ENCODE measurements around the gene CKM. TPM values are rescaled to one million over a fixed set of nuclear protein-coding genes. Genes with fewer than 3 reads are reported as not detected.

Gene CKM
- total and polyA plus RNA-seq, 8 donors = 4.1 to 58.5 (median 10.9) TPM; not detected in 2

DNA sequence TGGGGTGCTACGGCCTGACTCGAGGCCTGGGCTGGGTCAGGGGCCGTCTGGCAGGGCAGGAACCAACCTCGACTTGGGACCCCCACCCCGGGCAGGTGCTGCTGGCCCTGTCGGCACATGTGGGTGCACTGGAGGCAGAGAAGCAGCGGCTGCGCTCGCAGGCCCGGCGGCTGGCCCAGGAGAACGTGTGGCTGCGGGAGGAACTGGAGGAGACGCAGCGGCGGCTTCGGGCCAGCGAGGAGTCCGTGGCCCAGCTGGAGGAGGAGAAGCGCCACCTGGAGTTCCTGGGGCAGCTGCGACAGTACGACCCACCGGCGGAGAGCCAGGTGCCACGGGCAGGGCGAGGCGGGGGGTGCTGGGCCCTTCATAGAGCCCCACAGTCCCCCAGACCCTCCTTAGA is 23.8 kb upstream of the CKM start:
- H3K27me3 ChIP-seq = peaks cover 0 to 60% (median 29%) of the 10 kb centered on the region in 3 donors
- no peaks in the 10 kb centered on the region for H3K9me3 ChIP-seq
- H3K27ac ChIP-seq = no peak overlapping the region
- peak; percentile 43 to 48 for DNase-seq
- H3K4me1 ChIP-seq = peaks cover 0 to 6% (median 2%) of the 10 kb centered on the region in 4 donors
- TF ChIP-seq POLR2AphosphoS5 (IDR thresholded peaks at IDR 0.05) (no peak), POLR2A (IDR thresholded peaks at IDR 0.05) (no peak), EP300 (IDR thresholded peaks at IDR 0.05) (no peak)
- TF ChIP-seq, protein P1, sequence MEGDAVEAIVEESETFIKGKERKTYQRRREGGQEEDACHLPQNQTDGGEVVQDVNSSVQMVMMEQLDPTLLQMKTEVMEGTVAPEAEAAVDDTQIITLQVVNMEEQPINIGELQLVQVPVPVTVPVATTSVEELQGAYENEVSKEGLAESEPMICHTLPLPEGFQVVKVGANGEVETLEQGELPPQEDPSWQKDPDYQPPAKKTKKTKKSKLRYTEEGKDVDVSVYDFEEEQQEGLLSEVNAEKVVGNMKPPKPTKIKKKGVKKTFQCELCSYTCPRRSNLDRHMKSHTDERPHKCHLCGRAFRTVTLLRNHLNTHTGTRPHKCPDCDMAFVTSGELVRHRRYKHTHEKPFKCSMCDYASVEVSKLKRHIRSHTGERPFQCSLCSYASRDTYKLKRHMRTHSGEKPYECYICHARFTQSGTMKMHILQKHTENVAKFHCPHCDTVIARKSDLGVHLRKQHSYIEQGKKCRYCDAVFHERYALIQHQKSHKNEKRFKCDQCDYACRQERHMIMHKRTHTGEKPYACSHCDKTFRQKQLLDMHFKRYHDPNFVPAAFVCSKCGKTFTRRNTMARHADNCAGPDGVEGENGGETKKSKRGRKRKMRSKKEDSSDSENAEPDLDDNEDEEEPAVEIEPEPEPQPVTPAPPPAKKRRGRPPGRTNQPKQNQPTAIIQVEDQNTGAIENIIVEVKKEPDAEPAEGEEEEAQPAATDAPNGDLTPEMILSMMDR (IDR thresholded peaks at IDR 0.05) = no peak
- intact Hi-C loops (cut with DNase I; ENCODE audit: low total_unique reads) = no loop called here
- 21 to 41% (median 30%) methylated on average over 9 to 27 of the region's 27 CpGs for WGBS, 5 donors
- peaks cover 0 to 15% (median 14%) of the 10 kb centered on the region in 4 donors for H3K36me3 ChIP-seq
- H3K4me3 ChIP-seq = no peak overlapping the region

DNA sequence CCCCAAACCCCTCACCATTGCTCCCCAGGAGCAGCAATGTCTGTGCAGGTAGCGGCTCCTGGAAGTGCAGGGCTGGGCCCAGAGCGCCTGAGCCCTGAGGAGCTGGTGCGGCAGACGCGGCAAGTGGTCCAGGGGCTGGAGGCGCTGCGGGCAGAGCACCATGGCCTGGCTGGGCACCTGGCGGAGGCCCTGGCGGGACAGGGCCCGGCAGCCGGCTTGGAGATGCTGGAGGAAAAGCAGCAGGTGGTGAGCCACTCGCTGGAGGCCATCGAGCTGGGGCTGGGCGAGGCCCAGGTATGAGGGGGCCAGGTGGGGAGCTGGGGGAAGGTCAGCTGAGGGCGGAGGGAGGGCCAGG is 22.8 kb upstream of the CKM start:
- Histone ChIP-seq H3K27me3 (peaks cover 0 to 70% (median 36%) of the 10 kb centered on the region in 3 donors), H3K36me3 (peaks cover 0 to 6% (median 5%) of the 10 kb centered on the region in 4 donors), H3K9me3 (no peaks in the 10 kb centered on the region), H3K4me1 (peaks cover 6 to 14% (median 10%) of the 10 kb centered on the region in 4 donors), H3K4me3 (no peak overlapping the region), H3K27ac (no peak overlapping the region)
- intact Hi-C loops (cut with DNase I; ENCODE audit: low total_unique reads) = no loop called here
- TF ChIP-seq POLR2A (IDR thresholded peaks at IDR 0.05) (no peak), POLR2AphosphoS5 (IDR thresholded peaks at IDR 0.05) (no peak), EP300 (IDR thresholded peaks at IDR 0.05) (no peak)
- TF ChIP-seq, protein P1 (IDR thresholded peaks at IDR 0.05) = no peak
- DNase-seq = peak in 1 of 2 donors; percentile 10
- WGBS, 5 donors = 73 to 80% (median 78%) methylated on average over 10 to 15 of the region's 15 CpGs

DNA sequence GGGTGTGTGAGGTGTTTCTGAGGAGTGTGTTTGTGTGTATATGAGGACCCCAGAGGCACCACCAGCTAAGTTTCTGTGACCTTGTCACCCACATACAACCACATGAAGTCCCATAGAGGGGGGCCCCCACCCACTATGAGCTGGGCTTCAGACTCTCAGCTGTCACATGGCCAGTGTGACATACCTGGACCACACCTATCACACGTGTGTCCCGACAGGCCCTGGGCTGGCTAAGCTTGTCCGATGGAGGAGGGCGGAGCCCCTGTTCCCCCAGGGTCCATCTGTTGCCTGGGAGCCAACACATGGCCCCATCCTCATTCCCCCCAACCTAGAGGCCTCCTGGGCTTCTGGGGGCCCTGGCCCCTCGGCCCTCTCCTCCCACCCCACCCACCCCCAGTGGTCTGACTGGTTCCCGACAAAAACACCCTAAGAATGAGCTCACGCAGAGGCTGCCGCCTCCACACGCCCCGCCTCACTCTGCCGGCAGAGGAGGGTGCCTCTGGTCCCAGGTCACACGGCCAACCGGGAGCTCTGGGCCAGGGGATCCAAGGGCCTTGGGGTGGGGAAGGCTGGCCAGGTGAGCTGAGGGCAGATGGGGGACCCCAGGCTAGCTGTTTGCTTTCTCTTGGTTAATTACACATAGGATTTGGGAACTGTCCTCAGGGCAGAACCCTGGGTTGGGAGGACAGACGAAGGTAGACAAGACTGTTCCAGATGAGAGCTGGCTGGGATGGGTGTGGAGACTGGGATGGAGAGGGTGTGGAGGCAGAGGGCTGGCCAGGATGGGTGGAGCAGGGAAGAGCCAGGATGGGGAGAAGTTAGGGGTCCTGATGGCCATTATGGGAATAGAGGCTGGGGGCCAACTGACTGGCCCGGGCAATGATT is 22.2 kb upstream of the CKM start:
- Histone ChIP-seq H3K27ac (no peak overlapping the region), H3K27me3 (peaks cover 0 to 76% (median 42%) of the 10 kb centered on the region in 3 donors), H3K9me3 (no peaks in the 10 kb centered on the region), H3K36me3 (no peaks in the 10 kb centered on the region), H3K4me1 (peaks cover 10 to 18% (median 13%) of the 10 kb centered on the region in 4 donors), H3K4me3 (no peak overlapping the region)
- DNase-seq = peak in 1 of 2 donors; percentile 59
- WGBS, 5 donors = 28 to 54% (median 38%) methylated on average over 7 to 15 of the region's 15 CpGs
- TF ChIP-seq EP300 (IDR thresholded peaks at IDR 0.05) (no peak), POLR2AphosphoS5 (IDR thresholded peaks at IDR 0.05) (no peak)
- TF ChIP-seq, protein P1 (IDR thresholded peaks at IDR 0.05) = no peak
- intact Hi-C loops (cut with DNase I; ENCODE audit: low total_unique reads) = no loop called here

DNA sequence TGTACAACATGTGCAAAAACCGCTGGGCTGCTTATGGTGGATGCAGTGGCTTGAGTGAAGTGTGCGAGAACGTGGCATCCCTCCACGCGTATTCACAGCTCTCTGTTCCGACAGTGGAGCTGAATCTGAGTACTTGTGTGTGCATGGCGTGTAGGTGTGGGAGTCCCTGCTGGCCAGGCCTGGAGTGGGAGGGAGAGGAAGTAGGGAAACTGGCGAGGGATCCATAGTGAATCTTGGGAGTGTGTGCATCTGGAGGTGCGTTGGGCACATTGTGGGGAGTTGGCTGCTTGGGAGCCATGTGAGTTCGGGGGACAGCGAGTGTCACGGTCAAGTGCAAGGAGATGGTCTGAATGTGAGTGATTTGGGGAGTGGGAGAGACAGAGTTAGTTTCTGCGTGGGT is 20.2 kb upstream of the CKM start:
- H3K27ac ChIP-seq = no peak overlapping the region
- DNase-seq = peak in 1 of 2 donors; percentile 3
- H3K4me3 ChIP-seq = no peak overlapping the region
- TF ChIP-seq EP300 (IDR thresholded peaks at IDR 0.05) = no peak
- no peaks in the 10 kb centered on the region for H3K9me3 ChIP-seq
- no peaks in the 10 kb centered on the region for H3K36me3 ChIP-seq
- WGBS, 5 donors = 74 to 82% (median 81%) methylated on average over 13 of the region's 13 CpGs
- peaks cover 10 to 22% (median 17%) of the 10 kb centered on the region in 4 donors for H3K4me1 ChIP-seq
- intact Hi-C loops (cut with DNase I; ENCODE audit: low total_unique reads) = no loop called here
- H3K27me3 ChIP-seq = peaks cover 0 to 87% (median 42%) of the 10 kb centered on the region in 3 donors
